Measurements from ENCODE around the gene SLC6A3. TPM values are rescaled to one million over a fixed set of nuclear protein-coding genes. Genes with fewer than 3 reads are reported as not detected.
A peak's percentile ranks its signal among the peaks of the same experiment; 100 is the strongest.

The SLC6A3 gene
- total RNA-seq, 1 donor from 2014 or later: not detected

- H3K4me3 Mint-ChIP-seq (ENCODE audit: unreplicated experiment): no peak overlapping the region
- no peaks in the 10 kb centered on the region for H3K27me3 Mint-ChIP-seq (ENCODE audit: low read depth)
- H3K27ac Mint-ChIP-seq (ENCODE audit: unreplicated experiment): no peak overlapping the region
- no peak for DNase-seq (ENCODE audit: low spot score)
- no peaks in the 10 kb centered on the region for H3K4me1 Mint-ChIP-seq (ENCODE audit: low read depth)
- no peaks in the 10 kb centered on the region for H3K9me3 Mint-ChIP-seq (ENCODE audit: low read depth)
- TF ChIP-seq CTCF (IDR thresholded peaks at IDR 0.05): no peak
- peaks cover 14% of the 10 kb centered on the region for H3K36me3 Mint-ChIP-seq (ENCODE audit: low read depth)
Measured at GRCh38 chr5:1480806-1481205, 35.6 kb upstream of the SLC6A3 start.

GRCh38 chr5:1480217-1480616 lies 35.0 kb upstream of the SLC6A3 start:
- DNase-seq (ENCODE audit: low spot score): no peak
- no peak for TF ChIP-seq CTCF (IDR thresholded peaks at IDR 0.05)
- no peak overlapping the region for H3K4me3 Mint-ChIP-seq (ENCODE audit: unreplicated experiment)
- H3K36me3 Mint-ChIP-seq (ENCODE audit: low read depth): peaks cover 14% of the 10 kb centered on the region
- no peaks in the 10 kb centered on the region for H3K4me1 Mint-ChIP-seq (ENCODE audit: low read depth)
- H3K27ac Mint-ChIP-seq (ENCODE audit: unreplicated experiment): no peak overlapping the region
- H3K9me3 Mint-ChIP-seq (ENCODE audit: low read depth): no peaks in the 10 kb centered on the region
- no peaks in the 10 kb centered on the region for H3K27me3 Mint-ChIP-seq (ENCODE audit: low read depth)

- Mint-ChIP-seq H3K27ac (ENCODE audit: unreplicated experiment) (no peak overlapping the region), H3K27me3 (ENCODE audit: low read depth) (no peaks in the 10 kb centered on the region), H3K36me3 (ENCODE audit: low read depth) (peaks cover 16% of the 10 kb centered on the region), H3K9me3 (ENCODE audit: low read depth) (no peaks in the 10 kb centered on the region), H3K4me3 (ENCODE audit: unreplicated experiment) (no peak overlapping the region), H3K4me1 (ENCODE audit: low read depth) (no peaks in the 10 kb centered on the region)
- peak; percentile 86 for TF ChIP-seq CTCF (IDR thresholded peaks at IDR 0.05)
- DNase-seq (ENCODE audit: low spot score): no peak
Measured at GRCh38 chr5:1479581-1480188, 34.4 kb upstream of the SLC6A3 start.

- Mint-ChIP-seq H3K27me3 (ENCODE audit: low read depth) (no peaks in the 10 kb centered on the region), H3K4me3 (ENCODE audit: unreplicated experiment) (no peak overlapping the region), H3K27ac (ENCODE audit: unreplicated experiment) (no peak overlapping the region), H3K36me3 (ENCODE audit: low read depth) (peaks cover 18% of the 10 kb centered on the region), H3K9me3 (ENCODE audit: low read depth) (no peaks in the 10 kb centered on the region), H3K4me1 (ENCODE audit: low read depth) (no peaks in the 10 kb centered on the region)
- no peak for TF ChIP-seq CTCF (IDR thresholded peaks at IDR 0.05)
- no peak for DNase-seq (ENCODE audit: low spot score)
Measured at GRCh38 chr5:1479066-1479465, 33.8 kb upstream of the SLC6A3 start.

- Mint-ChIP-seq H3K27me3 (ENCODE audit: low read depth) (no peaks in the 10 kb centered on the region), H3K36me3 (ENCODE audit: low read depth) (peaks cover 16% of the 10 kb centered on the region), H3K4me3 (ENCODE audit: unreplicated experiment) (no peak overlapping the region), H3K4me1 (ENCODE audit: low read depth) (no peaks in the 10 kb centered on the region), H3K9me3 (ENCODE audit: low read depth) (no peaks in the 10 kb centered on the region), H3K27ac (ENCODE audit: unreplicated experiment) (no peak overlapping the region)
- no peak for DNase-seq (ENCODE audit: low spot score)
- no peak for TF ChIP-seq CTCF (IDR thresholded peaks at IDR 0.05)
Measured at GRCh38 chr5:1478271-1479035, 33.2 kb upstream of the SLC6A3 start.

Data from chondrocyte (in vitro differentiated cells).